Heart right ventricle (tissue), 16 donors: ENCODE measurements around the gene NEK5. TPM values are rescaled to one million over a fixed set of nuclear protein-coding genes. Genes with fewer than 3 reads are reported as not detected.

Source experiments
- ATAC-seq, 8 donors: fragments of 200-7000 bp; cut with Tn5 transposase; one replicate each; pipeline ENCODE4 v1.9.1; 2020; ENCODE audit warnings: mild to moderate bottlenecking in 8 of 8, moderate library complexity in 8 of 8, moderate number of reproducible peaks in 1 of 8
- DNase-seq, 2 donors: peaks; one replicate each; pipeline ENCODE4 v3.0.0-alpha.2; 2020
- H3K27ac ChIP-seq, 10 donors: fragments of 200-600 bp; sonication (generic) in 2 of 10; one replicate each; pipeline versions ENCODE4 v1.5.0 to v1.8.0; 2020 to 2022; ENCODE audit warnings: mild to moderate bottlenecking in 3 of 10
- H3K27me3 ChIP-seq, 7 donors: fragments of 200-600 bp; one replicate each; pipeline ENCODE4 v1.8.0; 2021 to 2022; ENCODE audit warnings: mild to moderate bottlenecking in 2 of 7
- H3K36me3 ChIP-seq, 9 donors: fragments of 200-600 bp; sonication (generic) in 1 of 9; one replicate each; pipeline versions ENCODE4 v1.5.0 to v1.8.0; 2020 to 2022; ENCODE audit warnings: mild to moderate bottlenecking in 2 of 9
- H3K4me1 ChIP-seq, 9 donors: fragments of 200-600 bp; sonication (generic) in 1 of 9; one replicate each; pipeline versions ENCODE4 v1.5.0 to v1.8.0; 2020 to 2022; ENCODE audit warnings: mild to moderate bottlenecking in 4 of 9
- H3K4me3 ChIP-seq, 10 donors: fragments of 200-600 bp; sonication (generic) in 2 of 10; one replicate each; pipeline versions ENCODE4 v1.5.0 to v1.8.0; 2020 to 2022; ENCODE audit warnings: mild to moderate bottlenecking in 7 of 10, moderate library complexity in 2 of 10
- H3K9me3 ChIP-seq, 11 donors: fragments of 200-600 bp in 10 of 11; sonication (generic) in 2 of 11; one replicate each; pipeline versions ENCODE4 v1.5.0 to v1.8.0; 2013 to 2022; ENCODE audit warnings: mild to moderate bottlenecking in 2 of 11, control low read depth in 1 of 11, moderate library complexity in 1 of 11
- CTCF ChIP-seq, 9 donors: fragments of 200-600 bp; sonication (generic) in 2 of 9; IDR thresholded peaks; one replicate each; pipeline versions ENCODE4 v1.5.0 to v1.8.0; 2021 to 2022; ENCODE audit warnings: antibody characterized with exemption in 9 of 9, mild to moderate bottlenecking in 5 of 9, moderate library complexity in 1 of 9
- WGBS, 2 donors: extraction: QIAGEN DNeasy Blood & Tissue Kit; methylation state at CpG; one replicate each; pipeline ENCODE4 v1.1.7; 2013; ENCODE audit warnings: inconsistent platforms in 1 of 2; 5-methylcytosine and 5-hydroxymethylcytosine counted together
- intact Hi-C, 10 donors: fragments of 100-400 bp; cut with DNase I; formaldehyde crosslinking; loops; one replicate each; pipeline versions ENCODE4 v1.11.1 to v1.14.2; 2022
- polyA plus RNA-seq, 2 donors: library from polyadenylated mRNA; stranded (reverse); fragments of 200-250 nt; gene quantifications; one replicate each; pipeline ENCODE4 v1.2.3, GENCODE V29; 2013
- total RNA-seq, 10 donors: library from RNA; stranded (reverse); fragmentation: NEBNext Ultra II Directional in 3 of 10; extraction: Animal tissue kit (Norgen Biotek cat#: 25700) in 3 of 10; gene quantifications; one replicate each; pipeline versions ENCODE4 v1.2.1 to v1.2.4, GENCODE V29; 2021 to 2023
- donor health status: Arrhythmogenic right ventricular cardiomyopathy.
- donor health status: ischemic (EF 13 %, LVEDD 7.1; RV severe dilation, severe dysfunction).
- donor health status: healthy with polysubstance abuse.
- donor health status: DM: no; HTN: yes; CAD: no.
- donor health status: DM: no; HTN: no; CAD: no.
- donor health status: ischemic (EF 25% LVEDD 6.9; RV normal size, moderate dysfunction).
- donor health status: ischemic (EF 25% LVEDD 5.7; RV mildly dilated, moderate dysfunction).
- donor health status: healthy.
- donor health status: DM: yes; HTN: yes; CAD: no.
- donor health status: Ischemic cardiomyopathy.
- donor health status: ischemic (EF 35%, LVEDD 5.7; RV mildly dilated, moderate dysfunction).
- donor health status: nonischemic (EF 11% LVEDD 7.7; RV severe dilation, severe dysfunction).
- donor health status: DM: yes; HTN: yes; CAD: no.
- donor health status: PGD.
- donor health status: ischemic (EF 29% LVEDD 5.4; RV normal size, mild dysfunction).
- donor health status: nonischemic (EF 23%, LVEDD 6.1; RV moderate dilation, normal function).

Gene NEK5
- total and polyA plus RNA-seq, 12 donors = 0.03 to 0.93 (median 0.25) TPM; not detected in 1

- 70 to 75% methylated on average over 4 of the region's 4 CpGs for WGBS, 2 donors
- H3K36me3 ChIP-seq = no peaks in the 10 kb centered on the region
- peaks cover 0 to 5% (median 0%) of the 10 kb centered on the region in 11 donors for H3K9me3 ChIP-seq
- DNase-seq = no peak
- no peak overlapping the region for H3K4me3 ChIP-seq
- H3K27ac ChIP-seq = no peak overlapping the region
- no peaks in the 10 kb centered on the region for H3K4me1 ChIP-seq
- TF ChIP-seq CTCF (IDR thresholded peaks at IDR 0.05) = no peak
- intact Hi-C loops = no loop called here
- ATAC-seq = no peak
- no peaks in the 10 kb centered on the region for H3K27me3 ChIP-seq
Measured at GRCh38 chr13:52053460-52053859, 75.4 kb downstream of the NEK5 start.

GRCh38 chr13:52051400-52051799, 77.5 kb downstream of the NEK5 start:
- Histone ChIP-seq H3K4me1 (no peaks in the 10 kb centered on the region), H3K36me3 (no peaks in the 10 kb centered on the region), H3K9me3 (peaks cover 0 to 5% (median 0%) of the 10 kb centered on the region in 11 donors), H3K4me3 (no peak overlapping the region), H3K27ac (no peak overlapping the region), H3K27me3 (no peaks in the 10 kb centered on the region)
- DNase-seq (no peak), ATAC-seq (no peak)
- intact Hi-C loops = no loop called here
- WGBS, 2 donors = 64 to 67% methylated on average over 7 of the region's 7 CpGs
- no peak for TF ChIP-seq CTCF (IDR thresholded peaks at IDR 0.05)

- Histone ChIP-seq H3K36me3 (no peaks in the 10 kb centered on the region), H3K27ac (no peak overlapping the region), H3K4me1 (no peaks in the 10 kb centered on the region), H3K4me3 (no peak overlapping the region), H3K9me3 (no peaks in the 10 kb centered on the region), H3K27me3 (no peaks in the 10 kb centered on the region)
- no peak for ATAC-seq
- DNase-seq = no peak
- 62 to 73% methylated on average over 2 of the region's 2 CpGs for WGBS, 2 donors
- intact Hi-C loops = no loop called here
- TF ChIP-seq CTCF (IDR thresholded peaks at IDR 0.05) = no peak
Measured at GRCh38 chr13:52048516-52048915, 80.4 kb downstream of the NEK5 start.

GRCh38 chr13:52047463-52047862, 81.4 kb downstream of the NEK5 start:
- WGBS, 2 donors = 94 to 95% methylated on average over 3 of the region's 3 CpGs
- ATAC-seq = no peak

More at GRCh38 chr13:52047463-52047862, 81.4 kb downstream of the NEK5 start:
- H3K9me3 ChIP-seq = peaks cover 0 to 5% (median 0%) of the 10 kb centered on the region in 11 donors
- no peak for DNase-seq
- H3K27ac ChIP-seq = no peak overlapping the region
- no peak for TF ChIP-seq CTCF (IDR thresholded peaks at IDR 0.05)
- no peaks in the 10 kb centered on the region for H3K36me3 ChIP-seq
- no peaks in the 10 kb centered on the region for H3K27me3 ChIP-seq
- no peaks in the 10 kb centered on the region for H3K4me1 ChIP-seq
- intact Hi-C loops = no loop called here
- no peak overlapping the region for H3K4me3 ChIP-seq
